ENCODE measurements around the gene GINM1.

The GINM1 gene

DNA sequence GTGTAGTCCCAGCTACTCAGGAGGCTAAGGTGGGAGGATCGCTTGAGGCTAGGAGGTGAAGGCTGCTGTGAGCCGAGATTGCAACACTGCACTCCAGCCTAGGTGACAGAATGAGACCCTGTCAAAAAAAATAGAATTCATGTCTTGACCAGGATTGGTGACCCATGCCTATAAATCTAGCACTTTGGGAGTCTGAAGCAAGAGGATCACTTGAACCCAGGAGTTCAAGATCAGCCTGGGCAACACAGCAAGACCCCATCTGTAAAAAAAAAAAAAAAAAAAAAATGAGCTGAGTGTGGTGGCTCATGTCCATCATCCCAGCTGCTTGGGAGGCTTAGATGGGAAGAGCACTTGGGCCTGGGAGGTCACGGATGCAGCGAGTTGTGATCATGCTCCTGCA lies 34.3 kb downstream of the GINM1 start:
- DNase-seq: no peak

DNA sequence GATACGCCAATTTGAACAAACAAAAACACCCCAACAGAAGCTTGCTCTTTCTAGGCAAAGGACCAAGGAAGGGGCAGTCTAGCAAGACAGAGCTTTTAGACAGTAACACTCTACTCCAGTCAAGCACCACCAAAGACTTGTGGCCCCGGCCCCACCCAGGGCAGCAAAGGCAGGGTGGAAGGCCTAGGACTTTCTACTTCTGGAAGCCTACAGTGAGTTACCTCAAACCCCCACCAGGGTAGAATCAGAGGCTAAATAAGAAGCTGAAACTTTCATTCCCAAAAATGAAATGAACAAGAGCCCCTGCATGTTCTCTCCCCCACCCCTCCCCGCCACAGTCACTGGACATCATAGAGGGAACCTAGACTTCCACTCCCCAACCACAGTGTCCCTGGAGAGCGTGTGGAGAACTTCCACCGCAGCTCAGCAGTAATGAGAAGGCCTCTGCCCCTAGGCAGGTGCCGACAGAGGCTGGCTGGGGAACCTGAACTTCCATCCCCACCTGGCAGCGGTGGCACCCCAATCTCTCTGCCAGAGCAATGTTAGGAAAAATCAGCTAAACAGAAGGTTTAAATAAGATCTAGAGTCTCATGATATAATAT lies 42.3 kb downstream of the GINM1 start:
- no peak for DNase-seq

DNA sequence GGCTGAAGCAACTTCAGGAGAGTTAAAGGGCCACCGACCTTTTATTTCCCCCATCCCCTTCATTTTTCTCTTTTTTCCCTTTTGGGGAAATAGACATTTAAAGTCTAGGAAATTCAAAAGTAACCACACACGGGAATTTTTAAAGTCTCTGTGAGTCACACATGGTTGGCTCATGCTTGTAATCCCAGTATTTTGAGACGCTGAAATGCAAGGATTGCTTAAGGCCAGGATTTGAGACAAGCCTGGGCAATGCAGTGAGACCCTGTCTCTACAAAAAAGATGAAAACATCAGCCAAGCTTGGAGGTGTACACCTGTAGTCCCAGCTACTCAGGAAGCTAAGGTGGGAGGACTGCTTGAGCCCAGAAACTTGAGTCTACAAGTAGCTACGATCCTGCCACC lies 48.2 kb downstream of the GINM1 start:
- no peak for DNase-seq

DNA sequence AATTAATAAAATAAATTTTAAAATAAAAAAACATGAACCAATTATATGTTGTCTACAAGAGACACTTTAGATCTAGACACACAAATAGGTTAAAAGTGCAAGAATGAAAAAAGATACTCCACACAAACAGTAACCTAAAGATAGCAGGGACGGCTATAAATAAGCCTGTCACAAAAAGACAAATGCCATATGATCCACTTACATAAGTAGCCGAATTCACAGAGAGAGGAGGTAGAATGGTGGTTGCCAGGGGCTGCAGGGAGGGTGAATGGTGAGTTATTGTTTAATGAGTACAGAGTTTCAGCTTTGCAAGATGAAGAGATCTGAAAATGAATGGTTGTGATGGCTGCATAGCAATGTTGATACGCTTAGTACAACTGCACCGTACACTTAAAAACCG lies 49.6 kb downstream of the GINM1 start:
- no peak for DNase-seq

DNA sequence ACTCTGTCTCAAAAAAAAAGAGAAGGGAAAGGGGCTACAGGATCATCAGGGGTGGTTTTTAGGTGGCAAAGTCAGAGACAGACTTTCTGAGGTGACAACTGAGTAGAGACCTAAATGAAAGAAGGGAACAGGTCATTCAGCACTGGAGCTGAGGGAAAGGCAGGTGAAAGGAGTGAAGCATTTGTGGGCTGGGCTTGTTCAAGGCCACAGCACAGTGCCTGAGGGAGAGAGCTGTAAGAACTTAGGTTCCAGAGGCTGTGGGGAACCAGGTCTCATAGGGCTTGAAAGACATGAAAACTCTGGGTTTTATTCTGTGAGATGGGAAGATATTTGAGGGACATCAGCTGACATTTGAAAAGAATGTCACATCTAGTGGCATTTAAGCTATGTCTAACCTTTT lies 61.5 kb downstream of the GINM1 start:
- no peak for DNase-seq

DNA sequence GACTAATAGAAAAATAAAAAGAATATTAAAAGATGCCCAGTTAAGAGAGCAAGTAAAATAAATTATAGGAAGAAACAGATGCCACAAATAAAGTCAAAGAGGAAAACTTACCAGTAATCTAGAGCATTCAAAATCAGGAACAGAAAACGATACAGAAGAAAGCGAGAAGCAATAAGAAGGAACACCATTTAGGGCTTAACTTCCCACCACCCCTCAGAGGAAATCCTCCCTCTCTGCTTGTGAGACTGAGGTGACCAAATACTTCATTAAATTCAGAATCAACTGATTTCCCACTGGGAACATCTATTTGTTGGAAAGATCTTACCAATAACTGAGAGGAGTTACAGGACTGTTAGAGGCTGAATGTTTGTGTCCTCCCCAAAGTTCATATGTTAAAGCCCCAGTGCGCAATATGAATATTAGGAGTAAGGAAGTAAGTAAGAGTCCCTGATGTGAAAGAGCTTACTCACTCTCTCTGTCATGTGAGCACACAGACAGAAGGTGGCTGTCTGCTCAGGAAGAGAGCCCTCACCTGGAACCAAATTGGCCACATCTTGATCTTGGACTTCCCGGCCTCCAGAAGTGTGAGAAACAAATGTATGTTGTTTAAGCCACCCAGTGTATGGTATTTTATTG lies 62.8 kb downstream of the GINM1 start:
- DNase-seq: no peak

DNA sequence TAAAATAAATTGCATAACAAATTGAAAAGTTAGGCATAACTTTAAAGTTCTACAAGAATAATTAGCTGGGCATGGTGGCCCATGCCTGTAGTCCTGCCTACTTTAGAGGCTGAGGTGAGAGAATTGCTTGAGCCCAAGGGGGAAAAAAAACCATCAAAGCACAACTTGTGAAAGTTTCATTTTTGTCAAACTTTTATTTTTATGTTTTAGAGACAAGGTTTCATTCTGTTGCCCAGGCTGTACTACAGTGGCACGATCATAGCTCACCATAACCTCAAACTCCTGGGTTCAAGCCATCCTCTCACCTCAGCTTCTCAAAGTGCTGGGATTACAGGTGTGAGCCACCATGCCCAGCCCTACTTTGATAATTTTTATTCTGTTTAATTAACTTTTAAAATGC lies 68.1 kb downstream of the GINM1 start:
- DNase-seq: no peak

DNA sequence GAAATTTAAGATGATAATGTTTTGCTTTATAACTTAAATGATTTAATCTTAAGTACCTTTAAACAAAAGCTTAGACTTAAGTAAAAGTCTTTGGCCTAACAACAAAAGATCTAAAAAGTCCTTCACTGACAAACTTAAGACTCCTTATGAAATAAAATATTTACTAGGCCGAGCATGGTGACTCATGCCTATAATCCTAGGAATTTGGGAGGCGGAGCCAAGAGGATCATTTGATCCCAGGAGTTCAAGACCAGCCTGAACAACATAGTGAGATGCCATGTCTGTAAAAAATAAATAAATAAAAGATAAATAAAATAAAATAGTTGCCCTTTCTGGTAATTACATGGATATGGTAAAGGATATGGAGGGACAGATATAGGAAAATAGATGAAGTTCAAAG lies 69.9 kb downstream of the GINM1 start:
- DNase-seq: no peak

Measured in hematopoietic multipotent progenitor cell treated with erythropoietin and hydrocortisone succinate and interleukin-3 and kit ligand, for 6 days (in vitro differentiated cells).